ENCODE data around the gene NAB2.

DNA sequence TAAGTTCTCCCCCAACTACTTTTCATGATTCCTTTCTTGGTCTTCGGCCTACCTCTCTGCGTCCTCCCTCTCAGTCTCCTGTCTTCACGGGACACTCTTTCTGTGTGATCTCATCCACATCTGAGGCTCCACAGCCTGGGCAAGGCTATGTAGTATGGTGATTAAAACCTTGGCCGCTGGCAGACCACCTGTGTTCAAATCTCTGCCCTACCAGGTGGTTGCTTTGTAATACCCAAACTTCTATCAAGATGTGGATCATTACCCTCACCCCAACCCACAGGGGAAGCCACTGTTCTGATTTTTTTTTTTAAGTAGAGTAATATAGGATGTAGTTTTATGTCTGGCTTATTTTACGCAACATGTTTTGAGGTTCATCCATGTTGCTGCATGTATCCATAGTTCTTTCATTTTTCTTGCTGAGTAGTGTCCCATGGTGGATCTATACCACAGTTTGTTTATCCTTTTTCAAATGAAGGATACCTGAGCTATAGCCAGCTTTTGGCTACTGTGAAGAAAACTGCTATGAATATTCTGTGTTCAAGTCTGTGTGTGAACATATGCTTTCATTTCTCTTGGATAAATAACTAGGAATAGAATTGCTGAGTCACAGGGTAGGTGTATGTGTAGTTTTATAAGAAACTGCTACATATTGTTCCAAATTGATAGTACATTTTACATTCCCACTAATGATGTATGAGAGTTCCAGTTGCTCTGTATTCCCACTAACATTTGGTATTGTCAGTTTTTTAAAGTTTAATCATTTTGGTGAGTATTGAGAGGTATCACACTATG is 30.6 kb downstream of the NAB2 start:
- TF ChIP-seq, protein P1, sequence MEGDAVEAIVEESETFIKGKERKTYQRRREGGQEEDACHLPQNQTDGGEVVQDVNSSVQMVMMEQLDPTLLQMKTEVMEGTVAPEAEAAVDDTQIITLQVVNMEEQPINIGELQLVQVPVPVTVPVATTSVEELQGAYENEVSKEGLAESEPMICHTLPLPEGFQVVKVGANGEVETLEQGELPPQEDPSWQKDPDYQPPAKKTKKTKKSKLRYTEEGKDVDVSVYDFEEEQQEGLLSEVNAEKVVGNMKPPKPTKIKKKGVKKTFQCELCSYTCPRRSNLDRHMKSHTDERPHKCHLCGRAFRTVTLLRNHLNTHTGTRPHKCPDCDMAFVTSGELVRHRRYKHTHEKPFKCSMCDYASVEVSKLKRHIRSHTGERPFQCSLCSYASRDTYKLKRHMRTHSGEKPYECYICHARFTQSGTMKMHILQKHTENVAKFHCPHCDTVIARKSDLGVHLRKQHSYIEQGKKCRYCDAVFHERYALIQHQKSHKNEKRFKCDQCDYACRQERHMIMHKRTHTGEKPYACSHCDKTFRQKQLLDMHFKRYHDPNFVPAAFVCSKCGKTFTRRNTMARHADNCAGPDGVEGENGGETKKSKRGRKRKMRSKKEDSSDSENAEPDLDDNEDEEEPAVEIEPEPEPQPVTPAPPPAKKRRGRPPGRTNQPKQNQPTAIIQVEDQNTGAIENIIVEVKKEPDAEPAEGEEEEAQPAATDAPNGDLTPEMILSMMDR (IDR thresholded peaks at IDR 0.05): no peak
- no peak for TF ChIP-seq POLR2AphosphoS5 (IDR thresholded peaks at IDR 0.05)
